WTC11 (cell line): ENCODE data around the gene REEP1.

Experiments
- AR ChIP-seq: fragments of 250-450 bp; sonication (Bioruptor Pico); IDR thresholded peaks from 2 replicates; pipeline ENCODE4 v1.9.0; 2021; ENCODE audit warnings: mild to moderate bottlenecking
- ATF6 ChIP-seq: sonication (generic); formaldehyde crosslinking; IDR thresholded peaks from 2 replicates; pipeline ENCODE4 v1.8.1; 2023; ENCODE audit warnings: mild to moderate bottlenecking, missing genetic modification reagents
- CTCF ChIP-seq: fragments of 200-600 bp; IDR thresholded peaks from 2 replicates; pipeline ENCODE4 v1.8.0; 2022; ENCODE audit warnings: antibody characterized with exemption
- FOXP1 ChIP-seq: sonication (generic); formaldehyde crosslinking; IDR thresholded peaks from 2 replicates; pipeline ENCODE4 v1.8.0; 2022; ENCODE audit warnings: missing genetic modification reagents, mild to moderate bottlenecking, moderate library complexity, borderline replicate concordance
- FOXP4 ChIP-seq: sonication (generic); formaldehyde crosslinking; IDR thresholded peaks from 2 replicates; pipeline ENCODE4 v1.8.0; 2022; ENCODE audit warnings: mild to moderate bottlenecking, missing genetic modification reagents
- IRF2 ChIP-seq: sonication (generic); formaldehyde crosslinking; IDR thresholded peaks from 2 replicates; pipeline ENCODE4 v1.8.0; 2022; ENCODE audit warnings: low read depth, missing genetic modification reagents, borderline replicate concordance
- MXD4 ChIP-seq: fragments of 250-450 bp; sonication (Bioruptor Pico); IDR thresholded peaks from 2 replicates; pipeline ENCODE4 v1.8.0; 2021; ENCODE audit warnings: mild to moderate bottlenecking, moderate library complexity, borderline replicate concordance
- STAT6 ChIP-seq: sonication (generic); formaldehyde crosslinking; conservative IDR thresholded peaks from 2 replicates; pipeline ENCODE4 v1.8.1; 2023; ENCODE audit warnings: mild to moderate bottlenecking, low read depth, missing genetic modification reagents, moderate library complexity
- ZNF232 ChIP-seq: sonication (generic); formaldehyde crosslinking; IDR thresholded peaks from 2 replicates; pipeline ENCODE4 v1.8.0; 2022; ENCODE audit warnings: mild to moderate bottlenecking, missing genetic modification reagents
- ZNF425 ChIP-seq: fragments of 250-450 bp; sonication (Bioruptor Pico); conservative IDR thresholded peaks from 2 replicates; pipeline ENCODE4 v1.9.0; 2021; ENCODE audit warnings: mild to moderate bottlenecking
- ZSCAN18 ChIP-seq: fragments of 250-450 bp; sonication (Bioruptor Pico); IDR thresholded peaks from 2 replicates; pipeline ENCODE4 v2.1.2; 2022; ENCODE audit warnings: mild to moderate bottlenecking, moderate library complexity

GRCh38 chr2:86305195-86305914 lies 32.1 kb downstream of the REEP1 start:
- TF ChIP-seq CTCF (no peak), STAT6 (CRISPR knock-in tag) (no peak), AR (CRISPR knock-in tag) (no peak), FOXP4 (CRISPR knock-in tag) (no peak), FOXP1 (CRISPR knock-in tag) (no peak), IRF2 (no peak), ATF6 (CRISPR knock-in tag) (no peak), ZNF425 (CRISPR knock-in tag) (no peak), ZNF232 (no peak), ZSCAN18 (no peak), MXD4 (CRISPR knock-in tag) (no peak)
